Common myeloid progenitor, CD34-positive (primary cell): ENCODE data around the gene SLC2A11.

Experiments
- CTCF ChIA-PET: fragments of 350-600 bp; sonication (Branson Sonifier 250); formaldehyde crosslinking; loops from one replicate; lab custom pipeline; 2021; ENCODE audit warnings: antibody characterized with exemption; lab: Charles Lee
- POLR2A ChIA-PET: fragments of 350-600 bp; sonication (Branson Sonifier 250); formaldehyde crosslinking; loops from one replicate; lab custom pipeline; 2021; ENCODE audit warnings: antibody characterized with exemption; lab: Charles Lee
- DNase-seq, 3 donors: peaks; one replicate each; pipeline versions ENCODE4 v3.0.0 to v3.0.0-alpha.2; 2013
- H3K27ac ChIP-seq, 2 experiments: 1 replicate in 1 of 2; 2 replicates in 1 of 2; pipeline ENCODE4 v1.7.0; 2013; ENCODE audit warnings: inconsistent platforms in 2 of 2, low read length in 2 of 2, mild to moderate bottlenecking in 2 of 2, low read depth in 1 of 2, moderate library complexity in 1 of 2; ENCODE audit not compliant: severe bottlenecking in 2 of 2, insufficient read depth in 1 of 2, poor library complexity in 1 of 2
- H3K27me3 ChIP-seq, 5 experiments: replicated peaks in 2 of 5; 1 replicate in 3 of 5; 2 replicates in 2 of 5; pipeline versions ENCODE4 v1.6.1 to v1.7.0; 2013; ENCODE audit warnings: low read length in 4 of 5, mild to moderate bottlenecking in 2 of 5, moderate library complexity in 2 of 5, inconsistent platforms in 1 of 5; ENCODE audit not compliant: insufficient read depth in 5 of 5, control insufficient read depth in 4 of 5
- H3K36me3 ChIP-seq, 4 experiments: 1 replicate in 2 of 4; 2 replicates in 2 of 4; pipeline versions ENCODE4 v1.6.1 to v1.7.0; 2013; ENCODE audit warnings: low read length in 3 of 4, control low read depth in 1 of 4, mild to moderate bottlenecking in 1 of 4; ENCODE audit not compliant: control insufficient read depth in 4 of 4, insufficient read depth in 4 of 4
- H3K4me1 ChIP-seq, 4 experiments: 1 replicate in 3 of 4; 2 replicates in 1 of 4; pipeline versions ENCODE4 v1.6.1 to v1.7.1; 2013; ENCODE audit warnings: low read length in 3 of 4, mild to moderate bottlenecking in 3 of 4, control low read depth in 1 of 4, inconsistent platforms in 1 of 4, moderate library complexity in 1 of 4; ENCODE audit not compliant: control insufficient read depth in 4 of 4, insufficient read depth in 4 of 4; ENCODE audit errors: control extremely low read depth in 1 of 4
- H3K4me3 ChIP-seq, 7 experiments: 1 replicate in 4 of 7; 2 replicates in 3 of 7; pipeline versions ENCODE4 v1.5.1 to v1.7.0; 2013; ENCODE audit warnings: mild to moderate bottlenecking in 7 of 7, low read length in 6 of 7, moderate library complexity in 6 of 7, inconsistent platforms in 2 of 7, low read depth in 2 of 7, control low read depth in 1 of 7; ENCODE audit not compliant: insufficient read depth in 4 of 7, control insufficient read depth in 1 of 7; ENCODE audit errors: extremely low read depth in 1 of 7
- H3K9me3 ChIP-seq, 5 experiments: 1 replicate in 4 of 5; 2 replicates in 1 of 5; pipeline versions ENCODE4 v1.6.1 to v1.7.1; 2013; ENCODE audit warnings: low read length in 4 of 5, mild to moderate bottlenecking in 2 of 5, inconsistent platforms in 1 of 5, low read depth in 1 of 5, moderate library complexity in 1 of 5; ENCODE audit not compliant: control insufficient read depth in 4 of 5, insufficient read depth in 2 of 5; ENCODE audit errors: control extremely low read depth in 1 of 5
- WGBS: methylation state at CpG from one replicate; pipeline ENCODE4 v1.1.5; 2013; ENCODE audit not compliant: insufficient coverage; 5-methylcytosine and 5-hydroxymethylcytosine counted together

The SLC2A11 gene

DNA sequence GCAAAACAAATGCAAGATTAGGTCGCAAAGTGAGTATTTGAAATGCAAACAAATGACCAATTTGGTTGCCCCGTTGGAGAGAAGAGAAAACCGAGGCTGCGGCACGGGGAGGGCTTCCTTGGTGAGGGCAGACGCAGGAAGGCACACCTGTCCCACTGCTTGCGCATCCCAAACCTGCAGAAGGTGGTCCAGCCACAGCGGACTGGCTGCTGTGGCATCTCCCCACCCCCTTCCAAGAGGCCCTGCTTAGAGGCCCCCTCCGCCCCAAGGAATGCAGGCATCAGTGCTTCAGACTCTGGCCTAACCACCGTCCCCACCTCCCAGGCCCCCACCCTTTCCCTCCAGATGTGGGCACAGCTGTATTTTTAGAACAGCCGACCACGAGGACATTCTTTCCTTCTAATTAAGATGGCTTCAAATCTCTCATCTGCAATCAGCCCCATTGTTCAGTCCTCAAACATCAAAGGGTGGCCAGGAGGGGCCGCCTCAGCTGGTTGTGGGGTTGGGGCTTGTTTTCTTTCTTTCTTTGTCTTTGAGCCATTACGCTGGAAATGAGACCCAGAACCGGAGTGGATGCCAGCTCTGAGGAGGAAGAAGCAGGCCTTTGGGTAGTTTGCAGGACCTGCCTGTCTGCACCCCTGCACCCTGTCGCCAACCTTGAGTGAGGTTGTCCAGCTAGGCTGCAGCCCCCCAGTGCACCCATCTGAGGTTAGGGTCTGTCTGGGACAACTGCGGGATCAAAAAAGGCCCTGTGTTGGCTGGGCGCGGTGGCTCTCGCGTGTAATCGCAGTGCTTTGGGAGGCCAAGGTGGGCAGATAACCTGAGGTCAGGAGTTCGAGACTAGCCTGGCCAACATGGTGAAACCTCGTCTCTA lies 9.4 kb upstream of the SLC2A11 start:
- Histone ChIP-seq H3K4me1 (peaks cover 0 to 58% (median 49%) of the 10 kb centered on the region in 4 experiments), H3K27me3 (peaks cover 0 to 1% (median 0%) of the 10 kb centered on the region in 5 experiments), H3K27ac (no peak overlapping the region), H3K4me3 (no peak overlapping the region), H3K36me3 (no peaks in the 10 kb centered on the region), H3K9me3 (no peaks in the 10 kb centered on the region)
- 82% methylated on average over 20 of the region's 24 CpGs for WGBS
- no peak for DNase-seq
- POLR2A ChIA-PET, result no interaction called here
- CTCF ChIA-PET, result interaction anchor here (1.5 to 5.6 kb wide), 8 partner anchors 11 to 133 kb away, joined by 3 to 47 read pairs (median 15); partner anchors contain the start of genes CHCHD10, MMP11 and SLC2A11

DNA sequence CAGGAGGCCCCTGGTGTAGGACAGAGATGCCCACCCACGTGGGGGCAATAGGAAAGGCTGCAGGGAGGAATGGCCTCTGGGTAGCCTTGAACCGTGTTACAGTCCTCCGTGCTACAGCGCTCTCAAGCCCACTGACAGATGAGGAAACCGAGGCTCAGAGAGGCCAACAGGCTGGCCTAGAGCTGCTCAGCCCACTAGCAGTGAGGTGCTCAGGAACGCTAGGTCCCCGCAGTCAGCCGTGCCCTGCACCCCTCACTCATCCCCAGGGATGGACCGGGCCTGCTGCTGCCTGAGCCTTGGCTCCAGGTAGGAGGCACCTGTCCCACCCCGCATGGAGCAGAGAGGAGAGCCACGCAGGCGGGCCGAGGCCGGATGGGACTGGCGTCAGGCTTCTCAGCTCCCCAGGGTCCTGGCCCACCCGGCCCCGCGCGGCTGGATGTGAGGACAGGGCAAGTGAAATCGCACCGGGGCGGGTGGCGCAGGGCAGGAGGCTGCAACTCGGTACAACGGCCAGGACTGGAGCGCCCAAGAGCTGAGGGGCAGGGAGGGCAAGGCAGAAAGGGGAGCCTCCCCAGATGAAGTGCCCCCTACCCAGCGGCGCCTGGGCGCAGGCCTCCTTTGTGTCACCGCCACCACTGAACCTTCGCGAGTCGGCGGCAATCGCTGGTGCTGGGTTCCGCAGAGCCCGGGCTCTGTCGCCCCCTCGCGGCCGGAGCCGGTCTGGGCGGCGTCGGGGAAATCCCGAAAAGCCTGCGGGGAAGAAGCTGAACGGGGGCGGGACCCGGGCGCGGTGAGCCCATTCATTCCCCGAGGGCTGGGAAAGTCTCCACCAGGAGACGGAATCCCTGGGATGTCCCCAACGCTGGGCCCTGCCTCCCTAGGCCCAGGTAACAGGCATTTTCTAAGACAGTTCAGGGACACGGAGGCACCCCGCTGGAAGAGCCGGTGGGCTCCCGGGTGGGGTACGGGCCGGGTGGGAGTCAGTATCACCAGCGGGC lies 8.4 kb upstream of the SLC2A11 start:
- CTCF ChIA-PET, result interaction anchor here (0.7 to 5.6 kb wide), 26 partner anchors 9 to 149 kb away, joined by 3 to 47 read pairs (median 4); partner anchors contain the start of genes C22orf15, CHCHD10, DERL3 and MMP11
- POLR2A ChIA-PET, result interaction anchor here (0.6 to 1.1 kb wide), 2 partner anchors 13 to 15 kb away, joined by 3 to 7 read pairs; no protein-coding TSS in a partner anchor
- Histone ChIP-seq H3K9me3 (no peaks in the 10 kb centered on the region), H3K36me3 (no peaks in the 10 kb centered on the region), H3K27me3 (peaks cover 0 to 1% (median 0%) of the 10 kb centered on the region in 5 experiments), H3K4me1 (peaks cover 0 to 49% (median 42%) of the 10 kb centered on the region in 4 experiments), H3K4me3 (peak overlapping the region in 5 of 7 experiments; percentile 15 to 65 (median 40)), H3K27ac (no peak overlapping the region)
- whole genome bisulfite sequencing, result 32% methylated on average over 38 of the region's 62 CpGs
- DNase-seq, result peak; percentile 72 to 83 (median 78)

DNA sequence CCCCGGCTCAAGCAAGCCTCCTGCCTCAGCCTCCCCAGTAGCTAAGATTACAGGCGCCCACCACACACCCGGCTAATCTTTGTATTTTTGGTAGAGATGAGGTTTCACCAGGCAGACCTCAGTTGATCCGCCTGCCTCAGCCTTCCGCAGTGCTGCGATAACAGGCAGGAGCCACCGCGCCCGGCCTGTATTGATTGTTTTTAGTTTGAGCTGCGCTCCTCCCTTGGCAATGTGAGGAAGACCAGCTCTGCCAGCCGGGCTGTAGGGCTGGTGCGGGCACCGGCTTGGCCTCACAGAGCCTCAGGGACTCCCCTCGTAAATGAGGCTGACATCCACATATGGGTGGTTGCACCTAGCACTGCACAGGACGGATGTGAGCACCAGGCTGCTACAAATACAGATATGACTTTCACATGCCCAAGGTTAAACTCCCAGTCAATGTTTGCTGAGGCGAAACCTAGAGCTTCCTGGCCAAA lies 7.5 kb upstream of the SLC2A11 start:
- WGBS, result 90% methylated on average over 15 of the region's 16 CpGs
- H3K27ac ChIP-seq, result no peak overlapping the region
- H3K27me3 ChIP-seq, result peaks cover 0 to 1% (median 0%) of the 10 kb centered on the region in 5 experiments
- ChIA-PET CTCF (interaction anchor here (0.7 to 5.6 kb wide), 25 partner anchors 9 to 150 kb away, joined by 3 to 47 read pairs (median 4); partner anchors contain the start of genes C22orf15, CHCHD10, DERL3 and MMP11), POLR2A (interaction anchor here (0.6 to 1.1 kb wide), 2 partner anchors 14 to 15 kb away, joined by 3 to 7 read pairs; no protein-coding TSS in a partner anchor)
- no peaks in the 10 kb centered on the region for H3K36me3 ChIP-seq
- no peaks in the 10 kb centered on the region for H3K9me3 ChIP-seq
- DNase-seq, result no peak
- H3K4me1 ChIP-seq, result peaks cover 0 to 40% (median 34%) of the 10 kb centered on the region in 4 experiments
- H3K4me3 ChIP-seq, result no peak overlapping the region

DNA sequence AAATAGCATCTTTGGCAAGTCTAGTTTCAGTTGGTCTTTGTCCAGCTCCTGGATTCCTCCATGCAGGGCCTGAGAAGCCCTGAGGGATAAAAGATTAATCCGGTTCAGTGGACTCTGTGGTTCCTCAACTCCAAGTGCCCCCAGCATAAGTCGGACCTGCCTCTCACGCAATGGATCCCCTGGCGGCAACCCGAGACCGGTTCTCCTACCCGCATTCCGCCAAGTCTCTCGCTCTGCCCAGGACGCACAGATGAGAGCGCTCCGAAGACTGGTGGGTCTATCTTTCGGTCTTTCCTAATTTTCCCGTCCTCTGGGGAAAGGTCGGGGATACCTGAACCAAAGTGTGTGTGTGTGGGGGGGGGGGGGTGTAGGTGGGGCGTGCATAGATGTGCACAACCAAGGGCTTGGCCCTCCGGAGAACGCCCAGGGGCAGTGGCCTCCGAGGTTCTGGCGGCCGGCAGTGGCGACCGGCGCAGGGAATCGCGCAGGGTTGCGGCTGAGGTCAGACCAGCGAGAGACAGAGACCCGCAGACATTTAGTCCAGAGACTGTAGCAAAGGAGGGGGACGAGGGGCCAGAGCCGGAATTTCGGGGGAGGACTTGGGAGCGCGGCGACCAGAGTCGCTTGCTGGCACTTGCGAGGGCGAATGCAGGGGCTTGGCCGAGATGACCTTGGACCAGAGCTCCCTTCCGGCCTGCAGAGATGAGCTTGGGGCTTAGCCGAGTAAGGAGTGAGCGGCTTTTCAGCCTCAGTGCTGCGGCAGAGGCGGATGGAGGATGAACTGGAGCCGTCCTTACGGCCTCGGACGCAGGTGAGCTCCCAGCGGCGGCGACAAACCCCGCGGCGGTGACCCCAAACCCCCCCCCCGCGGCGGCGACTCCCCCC lies 712 bp upstream of the SLC2A11 start:
- 0% methylated on average over 38 of the region's 58 CpGs for WGBS
- CTCF ChIA-PET, result interaction anchor here (0.6 to 4.2 kb wide), 10 partner anchors 7 to 91 kb away, joined by 3 to 22 read pairs (median 3); partner anchors contain the start of gene CHCHD10
- peak overlapping the region in 1 of 2 experiments; percentile 60 for H3K27ac ChIP-seq

GRCh38 chr22:23858484-23858815 lies 775 bp downstream of the SLC2A11 start:
- ChIA-PET CTCF (interaction anchor here (0.7 to 4.2 kb wide), 8 partner anchors 8 to 93 kb away, joined by 3 to 22 read pairs (median 4); partner anchors contain the start of gene MIF), POLR2A (interaction anchor here (0.8 kb wide), 1 partner anchor 162 kb away, joined by 3 read pairs; no protein-coding TSS in a partner anchor)
- Histone ChIP-seq H3K27me3 (no peaks in the 10 kb centered on the region), H3K36me3 (no peaks in the 10 kb centered on the region), H3K4me1 (peaks cover 8 to 26% (median 24%) of the 10 kb centered on the region in 4 experiments), H3K9me3 (no peaks in the 10 kb centered on the region), H3K4me3 (peak overlapping the region; percentile 60 to 97 (median 81)), H3K27ac (no peak overlapping the region)
- WGBS, result 0% methylated on average over 1 of the region's 7 CpGs
- no peak for DNase-seq

More for the DNA sequence above, 712 bp upstream of the SLC2A11 start:
- H3K4me1 ChIP-seq, result peaks cover 8 to 26% (median 24%) of the 10 kb centered on the region in 4 experiments
- no peaks in the 10 kb centered on the region for H3K9me3 ChIP-seq
- POLR2A ChIA-PET, result interaction anchor here (0.7 kb wide), 1 partner anchor 12 kb away, joined by 4 read pairs; no protein-coding TSS in a partner anchor
- H3K4me3 ChIP-seq, result peak overlapping the region; percentile 60 to 97 (median 81)
- no peaks in the 10 kb centered on the region for H3K36me3 ChIP-seq
- no peaks in the 10 kb centered on the region for H3K27me3 ChIP-seq
- peak; percentile 77 to 80 (median 79) for DNase-seq
